HG02884 (cell line): Measurements from ENCODE around the gene SGCE.
"Not testable (repeated sequence)": the region's sequence is repeated elsewhere in the genome, so short reads cannot be mapped to it uniquely, and the experiment has no call there.

ENCODE experiments used
- ATAC-seq: cut with Tn5 transposase; IDR thresholded peaks from one replicate; pipeline ENCODE4 v1.9.1; 2021; ENCODE audit warnings: mild to moderate bottlenecking, moderate library complexity; ENCODE audit not compliant: unreplicated experiment

The SGCE gene, protein sequence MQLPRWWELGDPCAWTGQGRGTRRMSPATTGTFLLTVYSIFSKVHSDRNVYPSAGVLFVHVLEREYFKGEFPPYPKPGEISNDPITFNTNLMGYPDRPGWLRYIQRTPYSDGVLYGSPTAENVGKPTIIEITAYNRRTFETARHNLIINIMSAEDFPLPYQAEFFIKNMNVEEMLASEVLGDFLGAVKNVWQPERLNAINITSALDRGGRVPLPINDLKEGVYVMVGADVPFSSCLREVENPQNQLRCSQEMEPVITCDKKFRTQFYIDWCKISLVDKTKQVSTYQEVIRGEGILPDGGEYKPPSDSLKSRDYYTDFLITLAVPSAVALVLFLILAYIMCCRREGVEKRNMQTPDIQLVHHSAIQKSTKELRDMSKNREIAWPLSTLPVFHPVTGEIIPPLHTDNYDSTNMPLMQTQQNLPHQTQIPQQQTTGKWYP

DNA sequence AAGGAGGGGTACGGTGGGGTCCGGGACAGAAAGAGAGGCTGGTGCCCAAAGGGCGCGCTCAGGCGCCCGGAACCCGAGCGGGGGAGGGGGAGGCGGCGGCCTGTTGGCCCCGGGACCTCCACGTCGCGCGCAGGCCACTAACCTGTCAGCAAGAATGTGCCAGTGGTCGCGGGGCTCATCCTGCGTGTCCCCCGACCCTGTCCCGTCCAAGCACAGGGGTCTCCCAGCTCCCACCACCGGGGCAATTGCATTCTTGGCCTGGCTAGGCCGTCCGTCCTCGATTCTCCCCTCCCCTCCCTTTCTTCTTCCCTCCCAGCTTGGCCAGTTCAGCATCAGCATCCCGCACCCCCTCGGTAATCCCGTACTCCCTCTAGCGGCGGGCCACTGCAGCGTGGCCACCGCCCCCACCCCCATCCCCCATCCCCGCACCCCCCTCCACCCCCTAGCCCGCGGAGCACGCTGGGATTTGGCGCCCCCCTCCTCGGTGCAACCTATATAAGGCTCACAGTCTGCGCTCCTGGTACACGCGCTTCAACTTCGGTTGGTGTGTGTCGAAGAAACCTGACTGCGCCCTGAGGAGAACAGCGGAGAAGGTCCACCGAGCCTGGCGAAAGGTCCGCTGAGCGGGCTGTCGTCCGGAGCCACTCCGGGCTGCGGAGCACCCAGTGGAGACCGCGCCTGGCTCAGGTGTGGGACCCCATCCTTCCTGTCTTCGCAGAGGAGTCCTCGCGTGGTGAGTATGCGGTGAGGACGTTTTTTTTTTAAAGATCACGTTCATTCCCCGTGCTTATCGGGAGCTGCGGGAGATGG is at the start of gene SGCE:
TSS of gene SGCE (minus strand) at position 286 of the 810 bp plus-strand sequence. CDS start at position 251, 35 bp downstream.
- no peak for ATAC-seq

DNA sequence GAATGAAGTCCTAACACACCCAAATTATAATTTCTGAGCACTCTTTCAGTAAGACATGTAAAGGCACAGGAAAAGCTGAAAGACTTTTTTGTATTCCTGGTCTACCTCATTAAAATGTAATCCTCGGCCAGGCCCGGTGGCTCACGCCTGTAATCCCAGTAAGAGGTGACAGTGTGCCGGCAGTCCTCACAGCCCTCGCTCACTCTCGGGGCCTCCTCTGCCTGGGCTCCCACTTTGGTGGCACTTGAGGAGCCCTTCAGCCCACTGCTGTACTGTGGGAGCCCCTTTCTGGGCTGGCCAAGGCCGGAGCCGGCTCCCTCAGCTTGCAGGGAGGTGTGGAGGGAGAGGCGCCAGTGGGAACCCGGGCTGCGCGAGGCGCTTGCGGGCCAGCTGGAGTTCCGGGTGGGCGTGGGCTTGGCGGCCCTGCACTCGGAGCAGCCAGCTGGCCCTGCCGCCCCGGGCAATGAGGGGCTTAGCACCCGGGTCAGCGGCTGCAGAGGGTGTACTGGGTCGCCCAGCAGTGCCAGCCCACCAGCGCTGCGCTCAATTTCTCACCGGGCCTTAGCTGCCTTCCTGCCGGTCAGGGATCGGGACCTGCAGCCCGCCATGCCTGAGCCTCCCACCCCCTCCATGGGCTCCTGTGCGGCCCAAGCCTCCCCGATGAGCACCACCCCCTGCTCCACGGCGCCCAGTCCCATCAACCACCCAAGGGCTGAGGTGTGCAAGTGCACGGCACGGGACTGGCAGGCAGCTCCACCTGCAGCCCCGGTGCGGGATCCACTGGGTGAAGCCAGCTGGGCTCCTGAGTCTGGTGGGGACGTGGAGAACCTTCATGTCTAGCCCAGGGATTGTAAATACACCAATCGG is 49.5 kb upstream of the SGCE start:
- ATAC-seq: not testable (repeated sequence)

DNA sequence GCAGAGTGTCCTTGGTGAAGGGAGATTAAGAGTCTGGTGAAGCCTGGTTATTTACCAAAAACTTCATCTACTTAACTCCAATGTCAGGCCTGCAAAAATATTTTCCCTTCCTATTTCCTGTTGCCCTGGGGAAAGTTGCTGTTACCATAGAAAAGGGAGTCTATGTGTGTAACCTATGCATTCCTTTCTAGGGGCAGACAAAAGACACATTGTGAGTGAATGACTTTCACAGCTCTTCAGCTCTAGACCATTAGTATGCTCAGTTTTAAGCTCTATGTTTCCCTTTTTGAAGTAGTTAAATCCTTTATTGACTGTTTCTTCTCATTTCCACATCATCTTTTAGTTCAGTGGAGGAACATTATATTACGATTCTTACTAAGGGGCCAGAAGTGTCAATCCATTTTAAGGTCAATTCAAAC is 45.6 kb upstream of the SGCE start:
- ATAC-seq: no peak

DNA sequence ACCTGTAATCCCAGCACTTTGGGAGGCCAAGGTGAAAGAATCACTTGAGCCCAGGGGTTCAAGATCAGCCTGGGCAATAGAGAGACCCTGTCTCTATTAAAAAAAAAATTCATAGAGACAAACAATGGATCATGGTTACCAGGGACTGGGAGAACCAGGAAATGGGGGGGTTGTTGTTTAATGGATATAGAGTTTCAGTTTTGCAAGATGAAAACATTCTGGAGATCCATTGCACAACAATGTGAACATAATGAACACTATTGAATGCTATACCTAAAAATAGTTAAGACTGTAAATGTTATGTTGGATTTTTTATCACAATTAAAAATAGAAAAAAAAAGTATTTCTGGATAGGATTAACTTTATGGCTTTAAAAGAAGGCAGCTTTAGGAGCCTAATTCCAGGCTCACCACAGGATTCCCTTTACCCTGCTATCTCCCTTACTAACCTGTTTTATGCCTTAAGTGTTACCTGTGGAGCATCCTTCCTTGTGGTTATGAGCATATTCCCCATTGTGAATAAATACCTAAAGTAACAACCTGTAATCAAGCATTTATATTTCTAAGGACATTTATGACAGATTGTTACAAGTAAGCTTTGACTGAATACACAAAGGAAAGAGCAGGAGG is 45.1 kb upstream of the SGCE start:
- no peak for ATAC-seq

DNA sequence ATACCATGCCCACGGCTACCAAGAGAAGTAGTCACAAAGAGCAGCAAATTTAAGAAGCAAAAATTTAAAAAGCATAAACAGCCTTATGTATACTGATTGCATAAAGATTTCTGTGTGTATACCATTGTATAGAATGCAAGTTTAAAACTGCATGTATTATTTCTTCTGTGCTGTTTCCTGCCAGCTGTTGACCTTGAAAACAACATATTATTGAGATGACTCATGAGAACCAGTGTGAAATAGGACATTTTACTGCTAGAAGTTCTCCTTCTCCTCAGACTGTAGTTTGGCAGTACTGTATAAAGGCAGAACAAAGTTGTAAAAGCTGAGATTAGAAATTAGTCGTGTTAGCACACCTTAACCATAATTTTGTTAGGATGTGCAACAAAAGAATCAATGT is 42.3 kb upstream of the SGCE start:
- no peak for ATAC-seq

DNA sequence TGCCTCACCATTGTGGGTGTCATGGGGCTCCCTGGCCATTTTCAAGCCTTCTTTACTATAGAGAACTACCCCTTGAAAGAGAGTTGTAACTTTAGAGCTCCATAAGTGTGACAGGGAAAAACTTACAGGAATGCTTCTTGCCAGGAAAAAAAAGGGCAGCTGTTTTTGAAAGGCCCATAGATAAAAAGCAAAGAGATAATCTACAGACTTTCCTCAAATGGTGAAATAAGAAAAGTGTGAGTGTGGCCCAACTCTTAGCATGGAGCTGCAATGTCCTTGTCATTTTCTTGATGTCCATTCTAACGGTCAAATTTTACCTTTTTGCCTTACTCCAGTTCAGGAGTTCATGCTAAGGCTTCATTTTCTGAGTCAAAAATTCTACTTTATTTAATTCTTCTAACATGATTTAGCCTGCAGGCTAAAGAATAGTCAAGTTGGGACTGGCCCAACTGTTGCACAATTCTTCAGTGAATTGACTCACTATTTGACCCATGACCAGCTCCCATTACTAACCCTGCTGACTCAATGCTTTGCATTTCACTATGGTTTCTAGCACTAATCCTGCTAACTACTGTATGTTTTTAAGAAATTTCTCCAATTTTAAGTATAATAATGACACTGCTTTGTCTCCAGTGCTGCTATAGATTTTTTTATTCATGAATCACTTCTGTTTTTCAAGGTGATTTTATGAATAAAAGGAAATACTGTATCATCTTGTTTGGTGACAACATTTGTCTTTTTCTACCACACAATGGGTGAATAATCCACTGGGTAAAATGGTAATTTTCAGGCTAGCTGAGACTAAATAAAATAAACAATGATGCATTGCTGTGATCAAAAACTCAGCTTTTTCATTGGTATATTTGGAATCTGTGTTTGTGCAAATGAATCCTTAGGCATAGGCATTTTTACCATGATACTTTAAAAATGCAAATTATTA is 41.4 kb upstream of the SGCE start:
- ATAC-seq: no peak

DNA sequence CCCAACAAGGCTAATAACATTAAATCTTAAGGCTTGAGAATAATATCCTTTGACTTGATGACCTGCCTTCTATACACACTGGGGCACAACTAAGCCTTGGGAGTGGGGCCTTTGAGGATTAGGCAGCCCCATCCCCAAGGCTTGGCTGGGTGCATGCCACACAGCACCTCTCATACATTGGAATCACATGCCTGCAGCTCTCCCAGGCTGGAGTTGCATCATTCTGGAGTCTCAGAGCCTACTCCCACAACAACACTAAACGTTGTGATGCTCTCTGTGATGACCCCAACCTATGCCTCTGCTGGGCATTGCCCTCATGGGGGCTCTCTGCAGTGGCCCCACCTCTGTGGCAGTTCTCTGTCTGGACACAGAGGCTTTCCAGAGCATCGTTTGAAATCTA is 31.9 kb upstream of the SGCE start:
- ATAC-seq: no peak

DNA sequence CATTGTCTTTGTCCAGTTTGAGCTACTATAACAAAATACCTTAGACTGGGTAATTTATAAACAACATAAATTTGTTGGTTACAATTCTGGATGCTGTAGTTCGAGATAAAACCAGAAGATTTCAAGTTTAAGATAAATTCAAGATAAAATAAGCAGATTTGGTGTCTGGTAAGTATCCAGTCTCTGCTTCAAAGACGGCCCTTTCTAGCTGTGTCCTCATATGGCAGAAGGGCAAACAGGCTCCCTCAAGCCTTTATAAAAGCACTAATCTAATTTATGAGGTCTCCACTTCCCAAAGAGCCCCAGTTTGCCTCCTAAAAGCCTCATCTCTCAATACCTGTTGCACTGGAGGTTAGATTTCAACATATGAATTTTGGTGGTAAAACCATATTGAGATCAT is 31.1 kb upstream of the SGCE start:
- no peak for ATAC-seq

DNA sequence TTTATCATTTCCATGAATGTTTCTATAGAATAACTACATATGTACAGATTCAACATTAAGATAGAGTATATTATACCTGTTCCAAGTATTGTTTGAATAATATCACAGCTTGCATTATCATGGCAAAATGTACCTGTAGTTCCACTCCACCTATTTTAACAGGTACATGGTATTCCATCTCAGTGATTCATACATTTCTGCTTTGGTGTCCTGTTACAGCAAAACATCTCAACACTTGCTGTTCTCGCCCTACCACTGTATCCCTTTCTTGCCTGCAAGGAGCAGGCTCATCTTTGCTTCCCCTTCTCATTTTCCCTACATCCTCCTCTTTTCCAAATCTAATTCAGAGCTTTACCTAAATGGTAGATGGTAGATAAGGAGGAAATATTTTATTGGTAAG is 27.1 kb upstream of the SGCE start:
- no peak for ATAC-seq

DNA sequence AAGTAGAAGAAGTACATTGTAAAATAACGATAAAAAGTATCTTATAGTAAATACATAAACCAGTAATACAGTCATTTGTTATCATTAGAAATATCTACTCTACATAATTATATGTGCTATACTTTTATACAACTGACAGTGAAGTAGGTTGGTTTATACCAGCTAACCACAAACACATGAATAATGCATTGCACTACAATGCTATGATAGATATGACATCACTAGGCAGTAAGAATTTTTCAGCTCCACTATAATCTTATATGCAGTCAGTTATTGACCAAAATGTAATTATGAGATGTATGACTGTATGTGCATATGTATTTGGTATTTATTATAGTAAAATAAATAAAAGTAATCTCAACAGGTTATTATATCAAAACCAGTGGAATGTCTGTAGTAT is 23.4 kb upstream of the SGCE start:
- ATAC-seq: no peak

DNA sequence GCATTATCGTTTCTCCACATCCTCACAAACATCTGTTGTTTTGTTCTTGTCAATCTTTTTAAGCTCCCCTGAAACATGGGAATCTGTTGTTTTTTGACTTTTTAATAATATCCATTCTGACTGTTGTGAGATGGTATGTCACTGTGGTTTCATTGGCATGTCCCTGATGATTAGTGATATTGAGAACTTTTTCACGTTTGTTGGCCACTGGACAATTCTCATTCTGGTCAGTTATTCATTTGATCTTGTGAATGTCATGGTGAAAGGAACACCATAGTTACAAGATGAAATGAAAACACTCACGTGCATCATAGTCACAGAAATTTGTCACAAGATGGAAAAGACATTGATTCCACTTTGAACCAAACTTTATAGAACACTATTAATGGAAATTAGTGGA is 20.5 kb upstream of the SGCE start:
- ATAC-seq: no peak

DNA sequence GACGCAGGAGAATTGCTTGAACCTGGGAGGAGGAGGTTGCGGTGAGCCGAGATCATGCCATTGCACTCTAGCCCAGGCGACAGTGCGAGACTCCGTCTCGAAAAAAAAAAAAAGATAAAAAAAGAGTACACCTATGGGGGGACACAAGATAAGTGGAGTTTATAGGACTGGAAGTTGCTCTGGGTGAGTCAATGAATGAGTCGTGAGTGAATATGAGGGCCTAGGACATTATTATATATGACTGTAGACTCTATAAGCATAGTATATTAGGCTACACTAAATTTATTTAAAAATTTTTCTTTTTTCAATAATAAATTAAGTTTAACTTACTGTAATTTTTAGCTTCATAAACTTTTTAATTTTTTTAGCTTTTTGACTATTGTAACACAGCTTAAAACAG is 19.4 kb upstream of the SGCE start:
- no peak for ATAC-seq

DNA sequence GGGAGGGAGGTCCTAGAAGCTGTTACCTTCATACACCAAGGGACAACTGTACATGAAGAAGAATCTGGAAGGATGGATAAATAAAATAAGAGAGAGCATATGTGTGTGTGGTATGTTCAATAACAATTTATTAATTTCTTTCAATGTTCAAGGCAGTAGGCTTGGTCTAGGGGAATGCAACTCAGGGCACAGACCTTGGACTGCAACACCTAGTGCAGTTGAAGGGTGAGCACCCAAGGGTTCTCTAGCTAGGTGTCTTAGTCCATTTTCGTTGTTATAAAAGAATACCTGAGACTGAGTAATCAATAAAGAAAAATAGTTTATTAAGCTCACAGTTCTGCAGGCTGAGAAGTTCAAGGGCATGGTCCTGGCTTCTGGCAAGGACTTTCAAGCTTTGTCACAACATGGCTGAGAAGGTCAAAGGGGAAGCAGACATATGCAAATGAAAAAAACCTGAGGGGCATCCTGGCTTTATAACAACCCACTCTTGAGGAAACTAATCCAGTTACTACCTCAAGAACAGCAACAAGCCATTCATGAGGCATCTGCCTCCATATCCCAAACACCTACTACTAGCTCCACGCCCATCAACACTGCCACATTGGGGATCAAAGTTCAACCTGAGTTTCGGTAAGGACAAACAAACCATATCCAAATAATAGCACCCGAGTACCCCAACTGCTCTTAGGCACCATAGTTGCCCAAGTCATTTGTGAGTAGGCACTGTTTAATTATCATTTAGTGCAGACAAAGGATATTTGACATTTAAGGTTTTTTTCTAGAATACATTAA is 15.7 kb upstream of the SGCE start:
- no peak for ATAC-seq

DNA sequence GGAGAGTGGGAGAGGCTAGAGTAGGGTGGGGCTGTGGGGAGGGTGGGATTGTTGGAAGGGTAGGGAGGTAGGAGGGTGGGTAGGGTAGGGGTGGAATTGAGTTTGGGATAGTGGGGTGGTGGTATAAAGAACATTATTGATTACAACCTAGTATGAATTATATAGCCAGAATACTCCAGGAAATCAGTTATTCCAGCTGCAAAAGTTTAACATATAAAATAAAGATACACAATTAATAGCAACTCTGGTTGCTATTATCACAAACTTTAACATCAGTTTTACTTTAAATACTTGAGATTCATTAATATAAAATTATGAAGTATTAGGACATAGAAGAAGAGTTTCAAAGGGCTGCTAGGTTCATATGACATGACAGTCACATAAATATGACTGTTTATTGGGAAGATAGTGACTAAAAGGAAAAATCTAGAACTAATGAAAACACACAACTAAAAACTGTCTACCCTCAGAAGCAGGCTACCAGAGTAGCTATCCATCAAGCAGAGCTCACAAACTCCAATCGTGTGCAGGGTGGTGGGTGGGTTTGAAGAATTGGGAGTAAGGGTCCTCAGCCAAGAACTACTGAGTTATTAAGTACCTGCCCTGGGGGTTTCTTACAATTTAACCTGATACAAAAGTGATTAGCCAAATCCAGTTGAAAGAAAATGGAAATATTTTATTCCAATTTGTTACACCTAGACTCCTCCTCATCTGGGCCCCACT is 14.0 kb upstream of the SGCE start:
- no peak for ATAC-seq

DNA sequence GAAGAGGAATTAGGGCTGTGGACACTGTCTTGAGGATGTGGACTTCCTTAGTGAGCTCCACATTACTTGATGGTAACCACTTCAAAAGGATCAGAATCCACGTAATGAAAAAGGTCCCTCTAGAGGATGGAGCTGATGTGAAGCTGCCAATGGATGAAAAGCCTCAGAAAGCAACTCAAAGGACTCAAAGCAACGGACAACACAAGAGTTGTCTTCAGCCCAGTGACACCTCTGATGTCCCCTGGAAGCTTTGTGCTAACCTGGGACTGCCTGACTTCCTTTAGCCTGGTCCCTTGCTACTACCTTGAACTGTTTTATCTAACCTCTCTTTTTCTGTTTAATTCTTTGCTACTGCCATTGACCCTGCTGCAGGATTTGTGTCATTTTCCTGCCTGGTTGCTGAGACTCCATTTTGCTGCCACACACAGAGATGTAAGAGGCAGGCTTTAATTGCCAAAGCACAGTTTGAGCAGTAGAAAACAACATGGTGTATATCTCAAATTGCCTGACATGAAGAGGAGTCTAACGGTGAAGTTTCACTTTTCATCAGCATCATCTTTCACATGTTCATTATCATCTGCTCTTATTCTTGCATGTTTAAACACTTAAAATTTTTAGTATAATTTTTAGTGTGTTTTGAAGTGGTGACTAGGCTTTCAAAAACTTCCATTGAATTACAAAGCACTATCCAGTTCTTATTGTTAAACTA is 11.1 kb upstream of the SGCE start:
- ATAC-seq: peak; percentile 62

DNA sequence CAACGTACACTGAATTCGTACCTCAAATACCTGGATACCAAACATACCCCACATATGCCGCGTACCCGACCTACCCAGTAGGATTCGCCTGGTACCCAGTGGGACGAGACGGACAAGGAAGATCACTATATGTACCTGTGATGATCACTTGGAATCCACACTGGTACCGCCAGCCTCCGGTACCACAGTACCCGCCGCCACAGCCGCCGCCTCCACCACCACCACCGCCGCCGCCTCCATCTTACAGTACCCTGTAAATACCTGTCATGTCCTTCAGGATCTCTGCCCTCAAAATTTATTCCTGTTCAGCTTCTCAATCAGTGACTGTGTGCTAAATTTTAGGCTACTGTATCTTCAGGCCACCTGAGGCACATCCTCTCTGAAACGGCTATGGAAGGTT is 9.5 kb upstream of the SGCE start:
- ATAC-seq: no peak

DNA sequence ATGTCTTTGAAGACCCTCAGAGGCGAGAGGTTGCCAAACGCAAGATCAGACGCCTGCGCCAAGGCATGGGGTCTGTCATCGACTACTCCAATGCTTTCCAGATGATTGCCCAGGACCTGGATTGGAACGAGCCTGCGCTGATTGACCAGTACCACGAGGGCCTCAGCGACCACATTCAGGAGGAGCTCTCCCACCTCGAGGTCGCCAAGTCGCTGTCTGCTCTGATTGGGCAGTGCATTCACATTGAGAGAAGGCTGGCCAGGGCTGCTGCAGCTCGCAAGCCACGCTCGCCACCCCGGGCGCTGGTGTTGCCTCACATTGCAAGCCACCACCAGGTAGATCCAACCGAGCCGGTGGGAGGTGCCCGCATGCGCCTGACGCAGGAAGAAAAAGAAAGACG is 8.1 kb upstream of the SGCE start:
- no peak for ATAC-seq

DNA sequence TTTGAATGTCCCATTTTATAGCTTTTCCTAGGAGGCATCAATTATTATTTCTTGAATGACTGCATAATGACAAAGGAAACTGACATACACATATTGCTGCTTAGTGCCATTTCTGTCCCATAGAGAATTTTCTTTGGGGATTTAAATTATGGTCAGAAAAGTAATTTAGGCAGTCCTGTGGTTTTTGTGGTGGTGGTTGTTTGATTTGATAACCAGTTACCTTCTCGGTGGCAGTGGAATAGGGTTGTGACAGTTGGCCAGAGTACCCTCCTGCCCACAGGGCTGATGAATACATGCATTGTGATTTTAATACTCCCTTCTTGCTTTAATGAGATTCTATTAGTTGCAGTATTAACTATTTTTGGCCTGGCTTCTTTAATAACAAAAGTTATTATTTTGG is 6.6 kb upstream of the SGCE start:
- ATAC-seq: no peak
